ENCODE measurements around the gene TBX4.

TBX4 gene

DNA sequence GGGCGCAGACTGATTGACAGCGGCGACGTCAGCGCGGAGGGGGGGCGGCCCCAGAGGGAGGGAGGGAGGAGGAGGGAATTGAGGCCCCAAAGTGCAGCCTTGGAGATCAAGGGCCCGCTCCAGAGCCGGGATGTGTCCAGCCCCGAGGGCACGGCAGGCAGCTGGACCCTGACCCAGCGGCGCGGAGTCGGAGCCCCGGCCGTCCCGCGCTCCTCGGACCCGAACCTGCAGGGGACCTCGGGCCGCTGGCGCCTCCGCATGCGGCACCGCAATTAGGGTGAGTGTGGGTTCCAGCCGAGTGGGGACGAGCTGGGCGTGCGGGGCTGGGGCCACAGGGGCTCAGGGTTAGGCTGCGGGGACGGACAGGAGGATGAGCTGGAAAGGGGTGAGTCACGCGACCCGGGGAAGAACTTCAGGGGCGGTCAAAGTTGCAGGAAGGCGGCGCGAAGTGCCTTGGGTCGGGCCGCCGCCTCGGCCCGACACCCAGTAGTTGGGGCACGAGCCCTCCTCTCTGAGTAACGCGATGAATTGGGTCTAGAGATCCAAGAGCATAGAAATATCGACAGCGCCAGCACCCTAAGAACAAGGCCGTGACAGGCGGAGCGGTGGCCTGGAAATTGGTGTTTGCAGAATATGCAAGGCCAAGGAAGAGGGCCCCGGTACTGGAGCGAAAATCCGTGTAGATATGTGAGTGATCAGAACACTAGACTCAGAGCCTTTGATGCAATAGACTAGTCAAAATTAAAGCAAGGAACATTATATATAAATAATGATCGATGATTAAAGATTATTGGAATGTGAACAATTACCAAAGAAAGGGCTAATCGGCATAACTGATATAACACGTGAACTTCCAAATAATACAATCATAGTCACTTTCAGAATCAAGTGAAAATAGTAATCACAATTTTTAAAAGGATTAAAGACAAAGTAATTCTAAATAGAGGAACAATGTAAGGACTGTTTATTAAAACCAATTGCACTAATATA is at the start of gene TBX4:
Gene TBX4 (plus strand): TSS at position 122 of the 990 bp plus-strand sequence. CDS start 4,069 bp downstream, outside the sequence.
- no peak for DNase-seq

DNA sequence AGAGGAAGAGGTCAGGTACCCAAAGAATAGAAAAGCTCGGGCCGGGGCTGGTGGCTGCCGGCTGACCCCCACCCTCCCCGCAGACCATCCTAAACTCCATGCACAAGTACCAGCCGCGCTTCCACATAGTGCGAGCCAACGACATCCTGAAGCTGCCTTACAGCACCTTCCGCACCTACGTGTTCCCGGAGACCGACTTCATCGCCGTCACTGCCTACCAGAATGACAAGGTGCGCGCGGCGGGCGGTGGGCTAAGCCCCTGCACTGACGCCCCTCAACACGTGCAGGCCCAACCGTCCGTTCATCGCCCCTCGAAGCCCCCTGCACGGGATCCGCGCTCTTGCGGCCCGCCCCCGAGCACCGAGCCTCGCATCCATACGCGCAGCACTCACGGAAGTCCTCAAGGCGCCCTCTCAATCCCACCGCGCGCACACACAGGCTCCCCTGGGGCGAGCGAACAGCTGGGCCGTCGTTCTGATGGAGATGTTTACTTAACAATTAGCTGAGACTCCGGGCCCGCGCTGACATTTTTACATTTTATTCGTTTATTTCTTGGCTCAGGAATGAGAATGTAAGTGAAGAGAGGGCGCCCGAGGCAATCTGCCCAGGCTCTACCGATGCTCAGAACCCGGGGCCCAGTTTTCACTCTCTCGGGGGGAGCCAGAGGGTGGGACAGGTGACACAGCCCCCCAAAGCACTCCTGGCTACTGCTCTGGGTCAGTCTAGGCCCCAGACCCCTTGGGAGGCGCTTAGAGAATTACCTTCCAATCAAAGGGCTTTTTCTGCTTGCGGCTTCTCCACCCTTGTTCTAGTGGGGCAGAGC is 49.0 kb upstream of the TBX4 start:
- DNase-seq: no peak

DNA sequence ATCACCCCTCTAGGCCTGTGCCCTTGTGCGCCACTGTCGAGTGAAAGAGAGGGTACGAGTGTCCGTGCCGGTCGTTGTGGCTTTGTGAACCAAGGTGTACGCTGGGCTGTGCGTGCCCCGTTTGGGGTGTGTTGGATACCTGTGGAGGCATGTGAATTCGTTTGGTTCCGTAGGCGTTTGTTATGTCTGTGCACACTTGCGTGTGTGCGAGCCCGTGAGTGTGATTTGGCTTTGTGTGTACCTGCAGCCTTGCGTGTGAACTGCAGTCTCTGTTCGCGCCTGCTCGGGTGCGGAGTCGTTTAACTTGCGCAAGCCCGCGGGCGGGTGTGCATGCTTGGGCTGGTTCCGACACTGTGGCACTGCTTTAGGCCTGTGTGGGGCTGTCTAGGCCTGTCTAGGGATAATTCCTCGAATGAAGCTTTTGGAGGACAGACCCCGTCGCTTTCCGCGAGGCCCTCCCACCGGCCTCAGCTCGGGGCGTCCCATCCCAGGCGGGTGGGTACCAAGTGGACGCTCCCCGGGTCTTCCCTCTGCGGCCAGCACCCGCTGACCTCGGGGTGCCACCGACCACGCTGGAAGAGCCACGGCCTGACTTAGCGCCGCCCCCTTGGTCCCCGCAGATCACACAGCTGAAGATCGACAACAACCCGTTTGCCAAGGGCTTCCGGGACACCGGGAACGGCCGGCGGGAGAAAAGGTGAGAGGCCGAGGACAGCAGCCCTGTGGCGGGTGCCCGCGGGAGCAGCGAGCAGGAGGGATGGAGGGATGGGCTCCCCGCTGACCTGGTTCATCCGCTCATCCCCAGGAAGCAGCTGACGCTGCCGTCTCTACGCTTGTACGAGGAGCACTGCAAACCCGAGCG is 48.2 kb upstream of the TBX4 start:
- no peak for DNase-seq

DNA sequence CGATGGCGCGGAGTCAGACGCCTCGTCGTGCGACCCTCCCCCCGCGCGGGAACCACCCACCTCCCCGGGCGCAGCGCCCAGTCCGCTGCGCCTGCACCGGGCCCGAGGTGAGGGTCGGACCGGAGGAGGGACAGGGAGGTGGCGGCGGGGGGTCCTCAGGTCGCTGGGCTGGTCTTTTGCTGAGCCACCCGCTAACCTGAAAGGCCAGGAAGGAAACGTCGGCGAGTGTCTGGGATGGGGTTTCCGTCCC is 47.6 kb upstream of the TBX4 start:
- DNase-seq: no peak

DNA sequence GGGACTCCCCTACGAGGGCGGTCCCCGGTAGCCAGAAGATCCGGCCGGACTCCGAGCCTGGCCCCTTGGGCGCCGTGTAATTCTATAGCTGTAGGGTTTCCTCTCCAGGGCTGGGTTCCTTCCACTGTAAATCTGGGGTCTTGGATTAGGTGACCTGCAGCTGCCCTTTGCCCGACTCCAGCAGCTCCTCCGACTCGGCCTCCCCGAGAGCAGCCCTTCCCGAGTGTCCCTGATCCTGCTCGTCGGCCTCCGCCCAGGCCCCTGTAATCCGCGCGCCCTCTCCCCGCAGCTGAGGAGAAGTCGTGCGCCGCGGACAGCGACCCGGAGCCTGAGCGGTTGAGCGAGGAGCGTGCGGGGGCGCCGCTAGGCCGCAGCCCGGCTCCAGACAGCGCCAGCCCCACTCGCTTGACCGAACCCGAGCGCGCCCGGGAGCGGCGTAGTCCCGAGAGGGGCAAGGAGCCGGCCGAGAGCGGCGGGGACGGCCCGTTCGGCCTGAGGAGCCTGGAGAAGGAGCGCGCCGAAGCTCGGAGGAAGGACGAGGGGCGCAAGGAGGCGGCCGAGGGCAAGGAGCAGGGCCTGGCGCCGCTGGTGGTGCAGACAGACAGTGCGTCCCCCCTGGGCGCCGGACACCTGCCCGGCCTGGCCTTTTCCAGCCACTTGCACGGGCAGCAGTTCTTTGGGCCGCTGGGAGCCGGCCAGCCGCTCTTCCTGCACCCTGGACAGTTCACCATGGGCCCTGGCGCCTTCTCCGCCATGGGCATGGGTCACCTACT is 47.1 kb upstream of the TBX4 start:
- DNase-seq: no peak

DNA sequence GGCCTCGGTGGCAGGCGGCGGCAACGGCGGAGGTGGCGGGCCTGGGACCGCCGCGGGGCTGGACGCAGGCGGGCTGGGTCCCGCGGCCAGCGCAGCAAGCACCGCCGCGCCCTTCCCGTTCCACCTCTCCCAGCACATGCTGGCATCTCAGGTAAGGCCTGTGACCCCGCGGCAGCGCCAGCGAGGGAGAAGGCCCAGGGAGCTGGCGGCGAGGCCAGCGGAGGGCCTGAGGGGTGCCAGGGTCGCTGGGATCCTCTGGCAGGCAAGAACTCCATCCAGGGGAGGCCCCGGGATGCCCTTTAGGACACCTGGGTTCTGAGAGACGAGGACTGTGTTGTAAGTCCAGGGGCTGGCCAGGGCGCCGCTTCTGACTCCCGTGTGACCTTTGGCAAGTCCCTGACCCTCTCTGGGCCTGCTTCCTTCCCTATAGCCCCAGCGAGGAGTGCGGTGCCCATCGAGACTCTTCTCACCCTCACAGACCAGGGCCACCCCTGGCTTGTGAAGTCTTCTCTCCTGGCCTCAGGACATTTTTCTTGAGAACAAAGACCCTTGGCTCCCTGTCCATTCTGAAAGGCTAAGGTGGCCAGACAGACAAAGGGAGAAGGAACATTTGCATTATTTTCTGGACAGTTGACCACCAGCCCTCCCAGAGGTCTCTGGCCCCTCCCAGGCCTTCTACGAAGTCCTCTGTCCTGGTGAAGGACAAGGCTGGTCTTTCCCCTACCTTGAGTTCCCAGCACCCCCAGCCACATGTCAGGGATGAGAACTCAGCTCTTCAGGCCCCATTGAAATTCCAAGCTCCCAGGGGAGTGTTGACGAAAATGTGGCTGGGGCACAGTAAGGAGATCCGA is 46.3 kb upstream of the TBX4 start:
- DNase-seq: no peak

DNA sequence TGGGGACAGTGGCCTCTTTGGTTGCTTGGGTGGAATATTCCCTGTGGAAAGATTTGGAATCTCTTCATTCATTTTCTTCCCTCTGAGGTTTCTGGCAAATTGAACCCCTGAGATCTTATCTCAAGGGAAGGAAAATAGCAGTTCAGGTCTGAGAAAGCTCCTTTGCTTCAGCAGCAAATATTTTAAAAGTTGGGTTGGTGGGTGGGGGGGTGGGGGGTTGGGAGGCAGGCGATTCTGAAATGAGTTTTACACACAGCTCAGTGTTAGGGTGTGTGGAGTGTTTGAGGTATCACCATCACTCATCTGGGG is 45.7 kb upstream of the TBX4 start:
- DNase-seq: no peak

DNA sequence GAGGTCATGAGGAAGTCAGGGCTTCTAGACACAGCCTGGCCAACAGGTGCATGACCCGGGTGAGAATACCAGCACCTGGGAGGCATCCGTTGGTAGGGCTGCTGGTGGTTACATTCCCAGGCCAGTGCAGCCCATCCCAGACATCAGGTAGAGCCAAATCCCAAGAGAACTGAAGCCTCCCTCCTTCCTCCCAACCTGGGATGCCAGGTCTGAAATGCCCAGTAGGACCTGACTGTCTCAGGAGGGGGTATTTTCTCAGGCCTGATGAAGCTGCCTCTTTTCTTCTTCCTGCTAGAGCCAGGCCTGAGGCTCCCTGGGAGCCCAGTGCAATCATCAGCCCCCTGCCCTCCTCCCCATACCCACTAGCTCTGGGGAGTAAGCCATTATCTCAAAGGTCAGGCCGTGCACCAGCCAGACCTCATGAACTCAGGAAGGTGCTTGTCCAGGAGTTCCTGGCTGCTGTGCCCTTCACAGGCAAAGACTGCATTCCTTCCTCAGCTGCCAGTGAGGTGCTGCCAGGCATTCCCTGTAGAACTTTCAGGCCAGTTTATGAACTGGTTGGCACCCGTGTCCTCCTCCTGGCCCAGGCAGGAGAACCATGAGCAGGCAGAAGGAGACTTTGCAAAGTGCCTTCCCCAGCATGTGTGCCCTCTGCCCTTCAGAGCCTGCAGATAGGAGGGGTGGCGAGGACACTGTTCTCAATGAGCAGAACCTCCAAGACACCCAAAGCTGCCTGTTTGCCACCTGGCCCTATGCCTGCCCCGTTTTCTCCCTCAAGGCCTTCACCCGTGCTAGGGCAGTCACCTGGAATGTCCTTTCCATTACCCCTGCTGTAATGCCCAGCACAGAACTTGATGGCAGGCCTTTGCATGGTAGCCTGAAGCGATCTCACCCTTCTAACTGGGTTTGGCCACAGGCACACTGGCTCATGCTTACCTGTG is 45.0 kb upstream of the TBX4 start:
- DNase-seq: no peak

DNA sequence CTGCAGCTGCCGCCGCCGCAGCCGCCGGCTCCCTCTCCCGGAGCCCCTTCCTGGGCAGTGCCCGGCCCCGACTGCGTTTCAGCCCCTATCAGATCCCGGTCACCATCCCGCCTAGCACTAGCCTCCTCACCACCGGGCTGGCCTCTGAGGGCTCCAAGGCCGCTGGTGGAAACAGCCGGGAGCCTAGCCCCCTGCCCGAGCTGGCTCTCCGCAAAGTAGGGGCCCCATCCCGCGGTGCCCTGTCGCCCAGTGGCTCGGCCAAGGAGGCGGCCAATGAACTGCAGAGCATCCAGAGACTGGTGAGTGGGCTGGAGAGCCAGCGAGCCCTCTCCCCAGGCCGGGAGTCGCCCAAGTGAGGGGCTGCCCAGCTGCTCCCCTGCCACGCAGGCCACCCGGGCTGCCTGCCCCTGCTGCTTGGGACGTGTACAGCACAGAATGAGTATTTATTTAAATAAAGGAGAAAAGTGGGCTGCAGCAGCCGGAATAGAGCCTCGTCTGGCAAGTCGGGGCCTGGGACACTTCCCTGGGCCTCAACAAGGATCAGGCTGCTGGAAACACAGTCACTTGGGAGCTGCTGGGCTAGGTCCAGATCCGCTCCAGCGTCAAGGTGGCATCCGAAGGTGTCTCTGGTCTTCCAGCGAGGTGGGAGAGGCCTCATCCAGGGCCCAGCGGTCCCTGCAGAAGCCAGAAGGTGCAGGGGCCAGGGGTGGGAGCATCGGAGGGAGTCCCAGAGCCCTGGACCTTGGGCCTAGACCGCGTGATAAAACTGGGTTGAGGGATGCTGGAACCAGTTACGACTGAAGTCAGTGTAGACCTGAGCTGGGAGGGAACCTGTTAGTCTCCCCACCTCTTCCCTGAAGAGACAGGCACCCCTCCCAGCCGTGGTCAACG is 43.8 kb upstream of the TBX4 start:
- no peak for DNase-seq

DNA sequence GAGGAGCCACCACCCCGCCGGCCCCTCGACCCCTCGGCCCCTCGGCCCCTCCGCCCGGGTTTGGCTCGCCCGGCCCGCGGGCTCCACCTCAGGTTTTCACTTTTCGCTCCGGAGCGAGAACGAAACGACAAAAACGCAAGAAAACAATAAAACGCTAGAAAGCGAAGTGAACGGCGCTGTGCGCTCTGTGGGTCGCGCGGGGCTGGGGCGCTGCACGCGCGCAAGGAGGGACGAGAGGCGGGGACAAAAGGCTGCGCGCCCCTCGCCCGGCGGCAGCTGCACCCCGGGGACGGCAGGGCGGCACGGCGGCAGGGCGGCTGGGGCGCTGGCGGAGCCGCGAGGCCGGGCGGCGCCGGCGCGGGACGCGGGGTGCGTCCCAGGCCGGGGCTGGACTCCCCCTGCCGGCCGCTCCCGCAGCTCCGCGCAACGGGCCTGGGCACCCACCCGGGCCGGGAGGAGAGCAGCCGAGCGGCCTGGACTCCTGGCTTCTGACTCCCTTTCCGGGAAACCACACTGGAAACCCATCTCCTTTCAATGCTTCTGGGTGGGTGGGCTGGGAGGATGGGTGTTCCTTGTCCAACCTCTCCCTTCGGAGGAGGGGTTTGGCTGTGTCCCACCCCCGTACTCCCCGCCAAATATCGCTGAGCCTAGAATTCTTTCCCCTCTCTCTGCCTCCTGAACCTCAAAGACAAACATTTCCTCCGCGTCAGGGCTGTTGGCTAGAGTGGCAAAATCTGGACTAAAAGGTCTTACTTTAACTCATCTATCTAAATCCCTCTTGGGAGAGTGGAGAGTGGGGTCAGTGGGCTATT is 42.7 kb upstream of the TBX4 start:
- no peak for DNase-seq

DNA sequence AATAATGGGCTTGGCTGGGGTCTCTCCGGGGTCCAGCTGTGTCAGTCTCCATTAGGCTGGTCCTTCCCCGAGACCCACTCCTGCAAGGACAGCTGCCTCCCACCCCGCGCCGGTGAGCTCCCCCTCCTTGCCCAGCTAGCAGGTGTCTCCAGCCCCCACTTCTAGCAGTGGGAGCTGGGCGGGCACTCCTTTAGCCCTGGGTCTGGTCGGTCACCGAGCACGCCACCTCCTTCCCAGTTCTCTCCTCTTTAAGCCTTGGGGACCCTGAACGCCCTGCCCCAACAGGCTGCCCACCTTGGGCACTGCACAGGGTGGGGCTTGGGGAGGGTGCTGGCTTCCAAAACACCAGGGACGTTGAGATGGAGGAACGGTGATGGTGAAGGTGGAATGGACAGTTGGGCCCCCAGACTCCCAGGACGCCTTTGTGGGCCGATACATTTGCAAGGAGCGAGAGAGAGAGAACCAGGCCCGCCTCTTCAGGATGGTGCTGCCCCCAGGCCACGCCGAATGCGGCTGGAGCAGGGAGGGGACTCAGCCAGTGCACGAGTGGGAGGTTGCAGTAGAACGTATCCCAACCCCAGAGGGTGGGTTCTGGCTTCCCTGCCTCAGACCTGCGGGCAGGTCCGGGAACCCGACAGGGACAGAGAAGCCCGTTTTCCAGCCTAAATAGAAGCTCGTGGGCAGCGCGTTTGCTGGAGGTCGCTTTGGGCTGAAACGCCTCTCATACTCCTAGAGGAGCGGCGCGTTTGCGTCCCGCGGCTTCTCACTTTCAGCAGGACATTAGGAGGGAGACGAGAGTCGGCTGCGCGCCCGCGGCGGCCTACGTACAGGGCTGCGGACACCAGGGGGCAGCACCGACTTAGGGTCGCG is 41.8 kb upstream of the TBX4 start:
- DNase-seq: peak; percentile 38

DNA sequence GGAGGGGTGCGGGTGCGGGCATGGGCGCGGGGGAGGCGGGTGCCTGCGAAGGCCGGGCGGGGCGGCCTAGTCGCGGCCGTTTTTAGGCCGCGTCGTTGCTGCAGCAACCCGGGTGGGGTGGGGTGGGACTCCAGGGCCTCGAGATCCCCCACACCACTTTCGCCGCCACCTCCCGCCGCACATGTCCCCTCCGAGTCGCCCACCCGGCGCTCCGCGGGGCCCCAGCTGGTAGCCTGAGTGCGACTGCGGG is 41.3 kb upstream of the TBX4 start:
- no peak for DNase-seq

DNA sequence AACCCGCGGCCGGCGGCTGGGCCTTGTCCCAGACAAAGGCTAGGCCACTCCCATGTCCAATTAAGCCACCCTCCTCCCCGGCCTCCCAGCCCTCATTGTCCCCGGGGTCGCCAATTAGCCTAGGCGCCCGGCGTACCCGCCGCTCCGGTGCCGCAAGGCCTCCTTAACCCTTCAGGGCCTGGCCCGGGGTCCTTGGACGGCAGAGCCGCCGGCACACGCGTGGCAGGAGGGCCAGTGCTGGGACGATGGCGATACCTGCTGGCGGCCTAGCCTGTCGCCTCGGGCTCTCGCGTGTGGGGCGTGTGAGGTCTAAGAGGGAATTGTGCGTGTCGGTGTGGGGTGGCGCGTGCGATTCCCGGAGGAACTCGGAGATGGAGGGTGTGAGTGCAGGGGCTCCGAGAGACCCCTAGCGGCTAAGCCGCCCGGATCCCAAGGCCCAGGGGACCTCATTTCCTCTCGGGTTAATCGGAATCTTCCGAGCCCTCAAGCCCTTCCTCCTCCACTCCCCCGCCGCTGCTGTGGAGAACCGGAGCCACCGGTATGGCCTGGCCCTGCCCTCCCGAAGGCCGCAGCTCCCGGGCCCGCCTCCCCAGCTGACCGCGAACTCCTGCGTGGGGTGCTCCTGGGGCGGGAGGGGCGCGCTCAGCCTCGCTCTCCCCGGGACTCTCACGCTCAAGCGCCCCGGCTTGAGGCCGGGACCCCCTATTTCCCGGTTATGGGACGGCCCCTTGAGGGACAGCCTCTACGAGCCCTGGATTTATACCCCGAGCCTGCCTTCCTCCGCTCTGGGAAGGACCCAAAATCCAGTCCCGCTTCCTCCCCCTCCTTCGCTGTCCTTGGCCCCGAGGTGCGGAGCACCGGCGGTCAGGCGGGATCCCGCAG is 40.7 kb upstream of the TBX4 start:
- DNase-seq: peak; percentile 16

DNA sequence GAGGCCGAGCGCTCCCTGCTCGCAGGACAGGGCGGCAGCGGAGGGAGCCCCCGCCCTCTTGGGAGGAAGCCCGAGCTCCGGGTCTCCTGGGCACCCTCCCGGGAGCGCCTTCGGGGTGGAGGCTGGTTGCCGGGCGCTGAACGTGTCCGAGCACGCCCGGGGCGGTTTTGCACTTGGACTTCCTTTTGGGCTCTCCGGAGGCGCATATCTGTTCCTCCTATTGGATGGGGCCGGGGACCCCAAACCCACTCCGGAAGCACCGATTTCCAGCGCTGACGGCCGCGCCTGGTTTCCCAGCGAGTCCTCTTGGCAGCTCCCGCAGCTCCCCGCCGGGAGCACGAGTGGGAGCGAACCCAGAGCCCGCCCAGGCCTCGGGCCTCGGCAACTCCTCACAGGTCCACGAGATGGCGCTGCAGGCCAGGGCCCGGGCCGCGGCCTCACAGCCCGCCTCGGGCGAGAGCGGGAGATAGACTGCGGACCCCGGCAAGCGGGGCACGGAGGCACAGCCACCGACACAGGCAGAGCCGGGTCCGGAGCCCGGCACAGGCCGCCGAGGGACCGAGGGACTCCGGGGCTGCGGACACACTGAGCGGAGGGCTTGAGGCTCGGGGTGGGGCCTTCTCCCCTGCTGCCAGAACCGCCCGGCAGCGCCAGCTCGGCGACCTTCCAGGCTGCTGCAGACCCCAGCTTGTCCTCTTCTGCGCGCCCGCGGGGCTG is 39.9 kb upstream of the TBX4 start:
- peak; percentile 69 for DNase-seq

DNA sequence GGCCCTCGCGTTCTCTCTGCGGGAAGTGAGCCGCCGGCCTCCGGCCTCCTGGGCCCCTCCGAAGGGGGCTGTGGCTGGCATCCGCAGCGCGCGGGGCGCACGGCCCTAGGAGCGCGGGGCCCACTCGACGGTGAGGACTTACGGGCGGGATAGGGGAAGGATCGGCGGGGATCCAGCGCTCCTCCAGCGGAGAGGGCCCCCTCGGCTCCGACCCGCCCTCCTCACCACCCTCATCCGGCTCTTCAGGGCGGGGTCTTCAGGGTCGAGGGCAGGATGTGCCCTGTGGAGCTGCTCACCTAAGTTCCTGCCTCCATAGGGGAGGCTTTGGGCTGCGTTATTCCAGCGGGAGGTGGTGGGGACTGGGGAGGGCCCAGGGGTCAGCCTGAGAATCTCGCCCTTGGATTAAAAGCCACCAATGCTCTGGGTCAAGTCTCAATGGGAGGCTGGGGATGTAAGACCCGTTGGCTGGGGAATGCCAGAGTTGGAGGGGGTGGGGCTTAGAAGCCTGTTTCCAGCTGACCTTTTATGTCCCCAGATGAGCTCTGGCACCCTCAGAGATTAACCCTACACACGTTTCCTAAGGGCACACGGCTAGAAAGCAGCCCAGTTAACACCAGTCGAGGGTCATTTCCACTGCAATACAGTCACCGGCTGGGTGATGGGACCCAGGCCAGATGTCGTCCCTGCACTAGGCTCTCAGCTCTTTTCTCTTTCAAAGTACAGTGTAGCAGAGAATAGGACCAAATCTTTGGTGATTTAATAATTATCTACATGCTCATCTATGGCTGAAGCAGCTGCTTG is 39.2 kb upstream of the TBX4 start:
- DNase-seq: no peak
